NT2/D1 (cell line): ENCODE data around the gene RSPH4A.

Source experiments
- SUZ12 ChIP-seq: IDR thresholded peaks from 2 replicates; pipeline ENCODE4 v1.6.1; 2011; ENCODE audit not compliant: insufficient read length, insufficient read depth; ENCODE audit errors: extremely low read depth
- YY1 ChIP-seq: IDR thresholded peaks from 2 replicates; pipeline ENCODE4 v1.6.1; 2011; ENCODE audit not compliant: insufficient read length, insufficient read depth

DNA sequence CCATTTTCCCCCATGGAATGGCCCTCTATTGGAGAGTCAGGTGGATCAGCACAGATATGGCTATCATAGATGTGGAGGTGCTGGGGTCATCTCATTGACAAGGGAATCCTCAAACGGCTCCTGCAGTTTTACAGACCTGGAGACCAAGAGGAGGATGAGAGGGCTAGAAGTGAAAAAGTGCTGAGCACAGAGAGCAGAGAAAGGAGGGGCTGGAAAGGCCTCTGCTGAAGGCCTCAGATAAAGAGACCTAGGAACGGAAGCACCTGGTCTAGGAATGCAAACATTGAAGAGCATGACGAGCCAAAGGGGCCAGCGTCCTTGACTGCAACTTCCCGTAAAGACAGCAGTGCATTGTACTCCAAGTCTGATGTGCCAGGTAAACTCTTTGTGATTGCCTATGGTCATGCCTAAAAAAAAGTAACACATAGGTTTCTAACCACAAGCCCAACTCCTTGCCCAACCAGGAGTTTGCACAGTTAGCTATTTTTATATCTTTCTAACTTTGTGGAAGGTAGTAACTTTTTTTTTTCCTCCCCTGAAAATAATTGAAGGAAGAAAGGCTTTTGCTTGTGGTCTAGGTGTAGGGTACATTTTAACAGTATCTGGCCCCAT, 15.2 kb downstream of the RSPH4A start:
- TF ChIP-seq SUZ12 (no peak), YY1 (no peak)
